Mesenchymal stem cell (in vitro differentiated cells and primary cell): ENCODE results near the gene XPNPEP1.

Experiments
- DNase-seq: peaks from one replicate; pipeline ENCODE4 v3.0.0-alpha.2; 2013
- H2AFZ ChIP-seq: one replicate; pipeline ENCODE4 v1.6.1; 2013; ENCODE audit warnings: low read depth, mild to moderate bottlenecking, control low read depth, inconsistent platforms, low read length, moderate library complexity
- H2AK5ac ChIP-seq: 2 replicates; pipeline ENCODE4 v1.6.1; 2013; ENCODE audit warnings: low read length, moderate library complexity, mild to moderate bottlenecking, inconsistent platforms; ENCODE audit not compliant: severe bottlenecking
- H2BK120ac ChIP-seq: one replicate; pipeline ENCODE4 v1.6.1; 2013; ENCODE audit warnings: low read depth, mild to moderate bottlenecking, inconsistent platforms, low read length, moderate library complexity
- H2BK12ac ChIP-seq, 2 experiments: one replicate each; pipeline ENCODE4 v1.6.1; 2013; ENCODE audit warnings: inconsistent platforms in 2 of 2, low read length in 2 of 2, mild to moderate bottlenecking in 2 of 2, moderate library complexity in 2 of 2, control low read depth in 1 of 2
- H2BK15ac ChIP-seq: one replicate; pipeline ENCODE4 v1.6.1; 2013; ENCODE audit warnings: mild to moderate bottlenecking, low read depth, inconsistent platforms; ENCODE audit not compliant: poor library complexity, severe bottlenecking
- H2BK5ac ChIP-seq: 2 replicates; pipeline ENCODE4 v1.6.1; 2013; ENCODE audit warnings: low read depth, mild to moderate bottlenecking, low read length, control low read depth, inconsistent platforms; ENCODE audit not compliant: poor library complexity, severe bottlenecking
- H3K14ac ChIP-seq, 2 experiments: one replicate each; pipeline ENCODE4 v1.6.1; 2013; ENCODE audit warnings: inconsistent platforms in 2 of 2, low read length in 2 of 2, control low read depth in 1 of 2, mild to moderate bottlenecking in 1 of 2, moderate library complexity in 1 of 2
- H3K18ac ChIP-seq, 2 experiments: one replicate each; pipeline ENCODE4 v1.6.1; 2013; ENCODE audit warnings: inconsistent platforms in 2 of 2, low read length in 2 of 2, control low read depth in 1 of 2, low read depth in 1 of 2, mild to moderate bottlenecking in 1 of 2
- H3K23ac ChIP-seq, 2 experiments: one replicate each; pipeline ENCODE4 v1.6.1; 2013; ENCODE audit warnings: inconsistent platforms in 2 of 2, low read length in 2 of 2, mild to moderate bottlenecking in 2 of 2, moderate library complexity in 2 of 2, control low read depth in 1 of 2
- H3K27ac ChIP-seq: 2 replicates; pipeline ENCODE4 v1.5.1; 2013; ENCODE audit warnings: mild to moderate bottlenecking, moderate library complexity, low read length, control low read depth, inconsistent platforms; ENCODE audit not compliant: poor library complexity, severe bottlenecking
- H3K27me3 ChIP-seq, 2 experiments: 2 replicates each; pipeline versions ENCODE4 v1.6.1 to v1.7.0; 2013; ENCODE audit warnings: low read length in 2 of 2, mild to moderate bottlenecking in 2 of 2, moderate library complexity in 2 of 2, control low read depth in 1 of 2, inconsistent platforms in 1 of 2; ENCODE audit not compliant: control insufficient read depth in 1 of 2, insufficient read depth in 1 of 2
- H3K36me3 ChIP-seq, 2 experiments: 2 replicates each; pipeline versions ENCODE4 v1.6.1 to v1.7.0; 2013; ENCODE audit warnings: low read length in 2 of 2, control low read depth in 1 of 2, inconsistent platforms in 1 of 2, low read depth in 1 of 2, mild to moderate bottlenecking in 1 of 2; ENCODE audit not compliant: insufficient read depth in 2 of 2, control insufficient read depth in 1 of 2
- H3K4ac ChIP-seq, 2 experiments: one replicate each; pipeline ENCODE4 v1.6.1; 2013; ENCODE audit warnings: inconsistent platforms in 2 of 2, low read length in 2 of 2, mild to moderate bottlenecking in 2 of 2, moderate library complexity in 2 of 2, control low read depth in 1 of 2, low read depth in 1 of 2
- H3K4me1 ChIP-seq: 2 replicates; pipeline ENCODE4 v1.6.1; 2013; ENCODE audit warnings: low read depth, low read length, control low read depth; ENCODE audit not compliant: control insufficient read depth, insufficient read depth
- H3K4me2 ChIP-seq: 2 replicates; pipeline ENCODE4 v1.6.1; 2013; ENCODE audit warnings: low read length, mild to moderate bottlenecking, inconsistent platforms; ENCODE audit not compliant: poor library complexity, severe bottlenecking
- H3K4me3 ChIP-seq, 2 experiments: 2 replicates each; pipeline versions ENCODE4 v1.5.1 to v1.7.0; 2013; ENCODE audit warnings: low read length in 2 of 2, mild to moderate bottlenecking in 2 of 2, control low read depth in 1 of 2, low read depth in 1 of 2; ENCODE audit not compliant: insufficient read depth in 1 of 2
- H3K79me1 ChIP-seq: replicated peaks from 2 replicates; pipeline ENCODE4 v1.6.1; 2013; ENCODE audit warnings: mild to moderate bottlenecking, control low read depth, low read length, inconsistent platforms; ENCODE audit not compliant: poor library complexity, severe bottlenecking
- H3K9ac ChIP-seq: 2 replicates; pipeline ENCODE4 v1.7.0; 2013; ENCODE audit warnings: mild to moderate bottlenecking, low read length, moderate library complexity
- H3K9me3 ChIP-seq: 2 replicates; pipeline ENCODE4 v1.7.0; 2013; ENCODE audit warnings: mild to moderate bottlenecking, low read length; ENCODE audit not compliant: control insufficient read depth
- H4K8ac ChIP-seq: one replicate; pipeline ENCODE4 v1.6.1; 2013; ENCODE audit warnings: inconsistent platforms, mild to moderate bottlenecking, low read length, moderate library complexity
- H4K91ac ChIP-seq: one replicate; pipeline ENCODE4 v1.6.1; 2013; ENCODE audit warnings: mild to moderate bottlenecking, low read length, inconsistent platforms
- WGBS: methylation state at CpG from one replicate; pipeline ENCODE4 v1.1.7; 2013; ENCODE audit warnings: mixed read lengths; 5-methylcytosine and 5-hydroxymethylcytosine counted together

Gene XPNPEP1

DNA sequence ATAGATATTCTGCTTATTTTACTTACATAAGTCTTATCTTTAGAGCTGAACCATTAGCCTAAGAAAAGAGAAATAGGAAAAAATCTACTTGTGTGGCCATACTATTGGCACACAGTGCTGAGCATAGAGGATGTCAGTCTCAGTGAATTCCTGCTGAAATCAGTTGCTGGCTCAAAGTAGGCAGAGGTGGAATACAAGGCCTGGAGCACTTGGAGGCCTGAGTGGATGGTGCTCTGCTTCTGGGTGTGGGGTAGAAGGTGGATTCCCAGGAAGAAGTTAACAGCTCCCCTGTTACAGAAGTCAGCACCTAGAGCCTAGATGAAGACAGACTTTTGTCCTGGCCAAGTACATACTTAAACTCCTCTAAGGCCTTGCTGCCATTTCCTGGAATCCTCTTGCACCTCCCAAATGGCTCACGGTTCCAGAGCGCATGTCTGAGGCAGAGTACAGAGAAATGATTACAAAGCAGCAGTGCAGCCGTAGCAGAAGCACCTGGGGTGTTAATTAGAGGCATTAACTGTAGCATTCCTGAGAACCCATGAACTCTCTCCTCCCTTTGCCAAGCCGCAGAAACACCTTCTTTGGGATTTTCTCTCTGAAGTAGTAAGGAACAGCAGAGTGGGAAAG lies 18.0 kb upstream of the XPNPEP1 start:
- H3K14ac ChIP-seq: no peak overlapping the region
- DNase-seq: no peak
- H2AK5ac ChIP-seq: no peak overlapping the region
- no peaks in the 10 kb centered on the region for H3K4me1 ChIP-seq
- no peak overlapping the region for H3K9ac ChIP-seq
- H3K79me1 ChIP-seq: no peaks in the 10 kb centered on the region
- no peak overlapping the region for H2BK120ac ChIP-seq
- H3K4me2 ChIP-seq: no peak overlapping the region
- H3K4me3 ChIP-seq: no peak overlapping the region
- H3K27ac ChIP-seq: no peak overlapping the region
- H4K91ac ChIP-seq: no peak overlapping the region
- H3K23ac ChIP-seq: no peak overlapping the region
- no peak overlapping the region for H4K8ac ChIP-seq
- no peak overlapping the region for H3K4ac ChIP-seq
- no peak overlapping the region for H2BK15ac ChIP-seq
- no peak overlapping the region for H2BK5ac ChIP-seq
- no peaks in the 10 kb centered on the region for H3K27me3 ChIP-seq
- 86% methylated on average over 4 of the region's 4 CpGs for WGBS
- H3K18ac ChIP-seq: no peak overlapping the region
- H3K9me3 ChIP-seq: no peaks in the 10 kb centered on the region
- H2AFZ ChIP-seq: no peak overlapping the region
- no peaks in the 10 kb centered on the region for H3K36me3 ChIP-seq
- no peak overlapping the region for H2BK12ac ChIP-seq

DNA sequence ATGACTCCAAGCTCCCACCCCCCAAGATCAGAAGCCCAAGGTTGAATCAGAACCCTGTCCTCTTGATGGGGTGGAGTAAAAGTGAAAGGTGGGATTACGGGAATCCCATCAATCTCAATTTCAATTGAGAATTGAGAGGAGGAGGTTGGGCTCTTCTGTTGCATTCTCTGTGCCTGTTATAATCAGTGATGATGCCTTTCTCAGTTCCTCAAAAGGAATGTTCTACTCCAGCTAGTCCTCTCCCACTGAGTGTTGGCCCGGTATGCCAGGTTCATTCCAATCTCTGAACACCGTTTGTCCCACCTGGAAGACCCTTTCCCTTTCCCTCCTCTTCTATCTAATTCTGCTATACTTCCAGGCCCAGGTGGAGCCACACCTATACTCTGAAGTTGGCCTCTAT lies 17.2 kb upstream of the XPNPEP1 start:
- Histone ChIP-seq H3K27me3 (no peaks in the 10 kb centered on the region), H4K91ac (no peak overlapping the region), H2AFZ (no peak overlapping the region), H3K36me3 (no peaks in the 10 kb centered on the region), H2BK12ac (no peak overlapping the region), H2BK5ac (no peak overlapping the region), H4K8ac (no peak overlapping the region), H2AK5ac (no peak overlapping the region), H3K27ac (no peak overlapping the region), H2BK120ac (no peak overlapping the region), H3K9me3 (no peaks in the 10 kb centered on the region), H3K23ac (no peak overlapping the region), H3K79me1 (no peaks in the 10 kb centered on the region), H2BK15ac (no peak overlapping the region), H3K4me2 (no peak overlapping the region), H3K4ac (no peak overlapping the region), H3K14ac (no peak overlapping the region), H3K9ac (no peak overlapping the region), H3K4me1 (peaks cover 2% of the 10 kb centered on the region), H3K18ac (no peak overlapping the region), H3K4me3 (no peak overlapping the region)
- DNase-seq: no peak
- WGBS: 100% methylated on average over 3 of the region's 3 CpGs

DNA sequence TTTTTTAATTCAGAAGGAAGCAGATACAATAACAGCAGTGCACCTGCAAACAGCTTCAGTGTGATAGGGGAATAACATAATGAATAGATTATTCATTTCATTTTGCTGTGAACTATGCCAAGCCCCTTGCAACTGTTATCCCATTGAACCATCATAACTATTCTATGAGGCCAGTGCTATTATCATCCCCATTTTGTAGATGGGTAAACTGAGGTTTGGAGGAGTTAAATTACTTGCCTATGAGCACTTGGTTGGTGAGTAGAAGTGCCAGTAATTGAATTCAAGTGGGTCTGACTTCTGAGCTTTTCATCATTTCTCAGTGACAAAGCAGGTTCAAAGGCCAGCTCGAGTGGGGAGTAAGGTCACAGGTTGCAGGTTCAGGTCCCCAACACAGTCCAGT lies 16.8 kb upstream of the XPNPEP1 start:
- no peak overlapping the region for H2BK12ac ChIP-seq
- 100% methylated on average over 1 of the region's 1 CpG for WGBS

DNA sequence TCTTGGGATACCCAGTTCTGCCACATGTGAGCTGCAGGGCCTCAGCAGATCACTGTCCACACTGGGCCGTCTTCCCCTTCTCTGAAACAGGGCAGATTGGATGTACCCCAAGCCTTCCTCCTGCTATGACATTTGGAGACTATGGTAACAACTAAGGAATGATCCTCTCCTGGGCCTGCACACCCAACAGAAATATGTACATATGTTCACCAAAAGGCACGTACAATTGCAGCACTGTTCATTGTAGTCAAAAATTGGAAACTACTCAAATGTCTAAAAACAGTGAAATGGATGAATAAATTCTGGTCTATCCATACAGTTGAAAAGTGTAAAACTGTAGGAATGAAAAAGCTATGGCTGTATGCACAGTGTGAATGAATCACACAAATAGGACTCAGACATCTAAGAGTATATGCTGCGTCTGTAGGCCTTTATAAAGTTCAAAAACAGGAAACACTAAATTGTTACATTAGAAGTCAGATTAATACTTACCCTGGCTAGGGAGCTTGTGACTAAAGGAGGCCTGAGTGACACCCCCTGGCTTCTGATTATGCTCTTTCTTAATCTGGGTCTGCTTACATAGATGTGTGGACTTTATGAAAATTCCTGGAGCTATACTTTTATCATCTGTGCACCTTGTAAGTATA lies 16.1 kb upstream of the XPNPEP1 start:
- Histone ChIP-seq H2BK15ac (no peak overlapping the region), H3K4ac (no peak overlapping the region), H2AK5ac (no peak overlapping the region), H3K27ac (no peak overlapping the region), H4K91ac (no peak overlapping the region), H2AFZ (no peak overlapping the region), H4K8ac (no peak overlapping the region), H3K4me1 (peaks cover 6% of the 10 kb centered on the region), H3K4me2 (no peak overlapping the region), H3K14ac (no peak overlapping the region), H3K27me3 (no peaks in the 10 kb centered on the region), H2BK12ac (no peak overlapping the region), H3K9ac (no peak overlapping the region), H2BK5ac (no peak overlapping the region), H3K18ac (no peak overlapping the region), H3K79me1 (no peaks in the 10 kb centered on the region), H2BK120ac (no peak overlapping the region), H3K4me3 (no peak overlapping the region), H3K9me3 (no peaks in the 10 kb centered on the region), H3K23ac (no peak overlapping the region), H3K36me3 (no peaks in the 10 kb centered on the region)
- DNase-seq: no peak
- 100% methylated on average over 1 of the region's 3 CpGs for WGBS

More for the DNA sequence above, 16.8 kb upstream of the XPNPEP1 start:
- Histone ChIP-seq H3K9ac (no peak overlapping the region), H3K4me2 (no peak overlapping the region), H4K8ac (no peak overlapping the region), H3K4me3 (no peak overlapping the region), H4K91ac (no peak overlapping the region), H3K4ac (no peak overlapping the region), H3K27me3 (no peaks in the 10 kb centered on the region), H3K27ac (no peak overlapping the region), H3K36me3 (no peaks in the 10 kb centered on the region), H3K14ac (no peak overlapping the region), H2BK15ac (no peak overlapping the region), H2AFZ (no peak overlapping the region), H3K23ac (no peak overlapping the region), H2BK120ac (no peak overlapping the region), H2AK5ac (no peak overlapping the region), H3K4me1 (peaks cover 2% of the 10 kb centered on the region), H2BK5ac (no peak overlapping the region), H3K18ac (no peak overlapping the region), H3K79me1 (no peaks in the 10 kb centered on the region), H3K9me3 (no peaks in the 10 kb centered on the region)
- DNase-seq: no peak
